HG03045 (cell line): Measurements from ENCODE around the gene JSRP1.
A peak's percentile ranks its signal among the peaks of the same experiment; 100 is the strongest.
"Not testable (repeated sequence)": the region's sequence is repeated elsewhere in the genome, so short reads cannot be mapped to it uniquely, and the experiment has no call there.

Experiments used
- ATAC-seq: cut with Tn5 transposase; IDR thresholded peaks from one replicate; pipeline ENCODE4 v1.9.1; 2021; ENCODE audit warnings: mild to moderate bottlenecking, moderate library complexity; ENCODE audit not compliant: unreplicated experiment

JSRP1 gene

DNA sequence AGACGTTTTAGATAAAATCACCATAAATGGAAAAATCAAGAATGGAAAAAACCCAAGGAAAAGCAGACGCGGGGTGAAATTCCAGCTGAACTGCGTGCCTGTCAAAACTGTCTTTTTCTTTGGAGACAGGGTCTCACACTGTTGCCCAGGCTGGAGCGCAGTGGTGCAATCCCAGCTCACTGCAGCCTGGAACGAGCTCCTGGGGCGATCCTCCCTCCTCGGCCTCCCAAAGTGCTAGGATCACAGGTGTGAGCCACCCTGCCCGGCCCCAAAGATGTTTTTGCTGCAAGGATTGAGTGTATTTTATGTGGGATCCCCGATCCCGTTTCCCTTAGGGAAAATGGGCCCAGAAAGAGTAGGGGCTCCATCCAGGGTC, 26.6 kb upstream of the JSRP1 start:
- no peak for ATAC-seq

DNA sequence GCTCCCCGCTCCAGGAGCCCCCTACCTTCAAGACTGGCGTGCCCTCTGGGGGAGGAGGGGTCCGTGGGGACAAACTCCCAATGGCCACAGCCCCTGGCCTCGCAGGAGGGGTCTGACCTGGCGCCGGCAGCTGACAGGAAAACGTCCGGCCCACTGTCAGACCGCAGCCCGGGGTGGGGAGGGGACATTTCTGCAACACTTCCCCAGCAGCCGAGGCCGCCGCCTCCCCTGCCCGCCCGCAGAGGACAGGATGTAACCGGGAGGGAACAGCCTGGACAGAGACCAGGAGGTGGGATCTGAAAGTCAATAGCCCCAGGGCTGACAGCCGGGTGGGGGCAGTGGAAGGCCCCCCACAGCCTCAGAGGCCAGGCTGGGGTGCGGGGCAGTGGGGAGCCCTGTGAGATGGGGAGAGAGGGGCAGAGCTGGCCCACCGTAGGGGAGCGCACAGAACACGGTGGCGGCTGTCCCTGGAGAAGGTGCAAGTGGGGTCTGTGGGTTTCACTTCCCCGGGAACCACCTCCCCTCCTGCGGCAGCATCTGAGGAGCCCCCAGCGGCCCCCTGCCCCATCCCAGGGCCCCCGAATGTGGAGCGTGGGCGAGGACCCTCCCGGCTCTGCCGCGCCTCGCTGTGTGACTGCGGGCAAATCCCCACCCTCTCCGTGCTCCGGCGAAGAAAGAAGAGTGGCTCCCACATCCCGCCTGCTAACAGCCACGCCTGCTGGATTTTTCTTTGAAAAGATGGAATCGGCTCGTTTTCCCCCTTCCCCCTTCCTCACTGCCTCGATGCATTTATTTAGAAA, 26.0 kb upstream of the JSRP1 start, which contains the start of gene PEAK3:
Gene PEAK3 (minus strand): TSS at position 114 of the 800 bp plus-strand sequence. CDS start 1,244 bp downstream, outside the sequence.
- no peak for ATAC-seq

DNA sequence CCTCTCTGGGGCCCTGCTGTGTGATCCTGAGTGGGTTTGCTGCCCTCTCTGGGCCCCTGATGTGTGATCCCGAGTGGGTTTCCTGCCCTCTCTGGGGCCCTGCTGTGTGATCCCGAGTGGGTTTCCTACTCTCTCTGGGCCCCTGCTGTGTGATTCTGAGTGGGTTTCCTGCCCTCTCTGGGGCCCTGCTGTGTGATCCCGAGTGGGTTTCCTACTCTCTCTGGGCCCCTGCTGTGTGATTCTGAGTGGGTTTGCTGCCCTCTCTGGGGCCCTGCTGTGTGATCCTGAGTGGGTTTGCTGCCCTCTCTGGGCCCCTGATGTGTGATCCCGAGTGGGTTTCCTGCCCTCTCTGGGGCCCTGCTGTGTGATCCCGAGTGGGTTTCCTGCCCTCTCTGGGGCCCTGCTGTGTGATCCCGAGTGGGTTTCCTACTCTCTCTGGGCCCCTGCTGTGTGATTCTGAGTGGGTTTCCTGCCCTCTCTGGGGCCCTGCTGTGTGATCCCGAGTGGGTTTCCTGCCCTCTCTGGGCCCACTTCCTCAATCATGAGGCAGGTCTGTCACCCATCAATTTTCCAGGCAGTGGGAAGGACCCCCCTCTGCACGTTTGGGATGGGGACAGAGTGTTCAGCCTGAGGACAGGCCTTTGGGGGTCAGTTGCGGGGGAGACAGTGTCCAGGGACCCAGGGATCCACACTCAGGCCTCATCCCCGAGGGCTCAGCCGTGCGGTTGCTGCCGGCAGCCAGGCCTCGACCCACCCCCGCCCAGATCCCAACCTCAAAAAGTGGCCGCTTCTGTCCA, 25.2 kb upstream of the JSRP1 start:
- ATAC-seq: not testable (repeated sequence)

DNA sequence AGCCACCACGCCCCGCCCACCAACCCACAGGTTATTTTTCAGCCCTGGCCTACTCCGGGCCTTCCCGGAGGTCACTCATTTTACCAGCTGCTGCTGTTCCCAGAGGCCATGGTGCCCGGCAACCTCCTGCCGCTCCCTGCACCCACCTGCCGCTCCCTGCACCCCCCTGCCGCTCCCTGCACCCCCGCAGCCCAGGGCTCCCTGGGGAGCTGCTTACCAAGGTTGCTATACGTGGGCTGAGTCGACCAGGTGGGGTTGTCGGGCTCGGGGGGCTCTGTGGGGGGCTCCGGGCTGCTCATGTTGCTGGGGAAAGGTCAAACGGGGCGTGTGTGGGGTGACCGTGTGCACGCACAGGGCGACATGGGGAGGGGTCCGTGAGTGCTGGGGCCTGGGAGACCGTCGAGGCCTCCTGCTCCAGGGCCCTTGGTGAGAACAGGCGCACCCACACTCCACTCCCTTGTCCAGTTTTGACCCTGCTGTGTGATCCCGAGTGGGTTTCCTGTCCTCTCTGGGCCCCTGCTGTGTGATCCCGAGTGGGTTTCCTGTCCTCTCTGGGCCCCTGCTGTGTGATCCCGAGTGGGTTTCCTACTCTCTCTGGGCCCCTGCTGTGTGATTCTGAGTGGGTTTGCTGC, 24.5 kb upstream of the JSRP1 start:
- no peak for ATAC-seq

DNA sequence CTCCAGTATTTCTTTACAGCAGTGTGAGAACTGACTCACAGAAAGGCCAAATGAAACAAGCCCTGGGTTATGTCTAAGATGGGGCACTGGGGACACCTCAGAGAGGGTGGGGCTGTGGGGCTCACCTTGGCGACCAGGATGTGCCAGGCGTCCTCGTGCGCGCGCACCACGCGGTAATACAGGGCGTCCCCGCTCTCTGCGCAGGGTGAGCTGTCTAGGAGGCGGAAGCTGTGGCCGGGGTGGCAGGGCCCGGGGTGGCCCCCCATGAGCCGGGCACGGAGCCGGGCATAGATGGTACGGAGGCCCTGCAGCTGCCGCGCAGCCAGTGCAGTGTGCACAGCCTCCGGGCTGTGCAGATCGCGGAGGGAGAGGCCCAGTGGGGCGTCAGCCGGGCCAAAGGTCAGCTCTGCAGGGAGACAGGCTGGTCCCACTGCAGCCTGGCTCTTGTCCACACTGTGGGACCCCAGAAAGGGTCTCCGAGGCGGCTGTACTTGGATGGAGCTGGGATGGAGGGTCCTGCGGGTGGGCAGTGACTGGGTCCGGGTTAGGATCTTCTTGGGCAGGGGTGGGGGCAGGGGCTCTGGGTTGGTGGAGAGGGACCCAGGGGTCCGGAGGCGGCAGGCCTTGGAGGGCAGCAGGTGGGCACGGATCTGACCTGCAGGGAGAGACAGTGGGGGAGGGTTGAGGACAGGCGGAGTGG, 22.4 kb upstream of the JSRP1 start:
- ATAC-seq: no peak

DNA sequence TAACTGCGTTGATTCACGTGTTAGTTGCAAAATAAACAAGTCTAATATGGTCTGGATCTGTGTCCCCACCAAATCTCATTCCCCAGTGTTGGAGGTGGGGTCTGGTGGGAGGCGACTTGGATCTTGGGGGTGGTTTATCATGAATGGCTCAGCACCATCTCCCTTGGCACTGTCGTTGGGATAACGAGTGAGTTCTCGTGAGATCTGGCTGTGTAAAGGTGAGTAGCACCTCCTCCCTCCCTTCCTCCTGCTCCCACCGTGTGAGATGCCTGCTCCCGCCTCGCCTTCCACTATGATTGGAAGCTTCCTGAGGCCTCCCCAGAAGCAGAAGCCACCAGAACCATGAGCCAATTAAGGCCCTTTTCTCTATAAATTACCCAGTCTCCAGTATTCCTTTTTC, 20.9 kb upstream of the JSRP1 start:
- no peak for ATAC-seq

DNA sequence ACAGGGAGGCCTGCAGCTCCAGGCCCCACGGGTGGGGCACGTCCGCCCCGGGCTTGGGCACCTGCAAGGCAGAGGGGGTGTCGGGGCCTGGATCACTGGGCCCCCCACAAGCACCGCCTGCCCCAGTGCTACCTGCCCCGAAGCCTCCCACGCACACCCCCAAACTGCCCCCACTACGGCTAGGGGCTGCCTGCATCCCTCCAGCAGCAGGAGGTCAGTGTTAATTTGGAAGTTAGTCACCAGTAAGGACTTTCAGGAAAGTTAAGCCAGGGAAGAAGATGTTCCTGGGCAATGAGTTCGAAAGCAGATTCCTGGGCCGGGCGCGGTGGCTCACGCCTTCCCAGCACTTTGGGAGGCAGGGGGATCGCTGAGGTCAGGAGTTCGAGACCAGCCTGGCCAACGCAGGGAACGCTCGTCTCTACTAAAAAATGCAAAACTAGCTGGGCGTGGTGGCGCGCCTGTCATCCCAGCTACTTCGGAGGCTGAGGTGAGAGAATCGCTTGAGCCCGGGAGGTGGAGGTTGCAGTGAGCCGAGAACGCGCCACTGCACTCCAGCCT, 20.3 kb upstream of the JSRP1 start:
- ATAC-seq: no peak

DNA sequence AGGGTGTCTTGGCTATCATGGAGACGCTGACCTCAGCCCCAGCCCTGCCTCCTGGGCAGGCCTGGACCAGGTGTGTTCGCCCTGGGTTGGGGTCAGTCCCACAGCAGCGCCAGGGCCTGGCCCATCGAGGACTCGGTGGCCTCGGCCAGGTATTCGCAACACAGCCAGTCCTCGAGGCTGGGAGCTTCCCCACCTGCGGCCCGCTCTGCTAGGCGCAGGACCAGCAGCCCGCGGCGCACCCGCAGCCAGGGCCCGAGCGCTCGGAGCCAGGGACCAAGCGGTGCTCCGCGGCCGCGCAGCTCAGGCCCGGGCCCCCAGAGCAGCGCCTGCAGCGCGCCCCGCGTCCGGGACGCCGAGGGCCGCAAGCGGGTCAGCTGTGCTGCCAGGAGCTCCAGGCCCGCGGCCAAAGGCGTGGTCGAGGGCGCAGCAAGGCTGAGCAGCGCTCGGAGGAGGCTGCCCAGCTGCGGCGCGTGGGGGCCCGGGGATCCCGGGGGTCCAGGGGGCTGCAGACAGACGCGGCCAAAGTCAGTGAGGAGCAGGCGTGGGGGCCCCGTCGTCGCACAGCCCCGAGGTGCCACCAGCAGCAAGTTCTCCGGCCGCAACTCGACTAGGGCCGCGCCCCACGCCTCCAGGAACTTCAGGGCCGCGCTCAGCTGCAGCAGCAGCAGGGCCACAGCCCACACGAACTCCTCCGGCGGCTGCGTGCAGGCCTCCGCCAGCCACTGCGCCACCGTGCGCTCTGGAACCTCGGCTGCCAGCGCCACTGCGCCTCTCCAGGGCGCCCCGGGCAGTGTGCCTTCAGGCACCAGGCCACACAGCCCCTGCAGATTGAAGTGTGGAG, 19.6 kb upstream of the JSRP1 start:
- ATAC-seq: no peak

DNA sequence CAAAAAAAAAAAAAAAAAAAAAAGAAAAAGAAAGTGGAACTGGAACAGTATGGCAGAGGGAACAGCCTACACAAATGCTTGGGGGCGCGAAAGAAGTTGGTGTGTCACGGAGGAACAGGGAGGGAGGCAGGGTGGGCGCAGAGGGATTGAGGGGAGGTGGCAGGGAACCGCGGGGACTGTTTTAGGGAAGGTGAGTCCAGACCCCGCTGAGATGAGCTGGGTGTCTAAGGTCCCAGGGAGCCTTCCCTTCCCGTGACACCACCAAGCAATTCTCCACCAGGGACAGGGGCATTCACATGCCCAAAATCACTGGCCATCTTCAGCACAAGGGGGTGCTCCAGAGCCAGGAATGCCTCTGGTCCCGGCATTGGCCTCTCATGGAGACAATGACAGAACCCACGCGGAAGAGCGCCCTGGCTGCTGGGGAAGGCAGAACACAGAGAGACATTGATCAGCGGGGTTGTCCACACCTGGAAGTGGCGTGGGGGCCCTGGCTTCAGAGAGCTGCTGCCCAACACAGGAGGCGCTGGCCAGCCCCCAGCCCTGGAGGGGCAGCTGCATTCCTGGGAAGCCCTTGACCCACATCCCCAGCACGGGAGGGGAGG, 18.8 kb upstream of the JSRP1 start:
- no peak for ATAC-seq

DNA sequence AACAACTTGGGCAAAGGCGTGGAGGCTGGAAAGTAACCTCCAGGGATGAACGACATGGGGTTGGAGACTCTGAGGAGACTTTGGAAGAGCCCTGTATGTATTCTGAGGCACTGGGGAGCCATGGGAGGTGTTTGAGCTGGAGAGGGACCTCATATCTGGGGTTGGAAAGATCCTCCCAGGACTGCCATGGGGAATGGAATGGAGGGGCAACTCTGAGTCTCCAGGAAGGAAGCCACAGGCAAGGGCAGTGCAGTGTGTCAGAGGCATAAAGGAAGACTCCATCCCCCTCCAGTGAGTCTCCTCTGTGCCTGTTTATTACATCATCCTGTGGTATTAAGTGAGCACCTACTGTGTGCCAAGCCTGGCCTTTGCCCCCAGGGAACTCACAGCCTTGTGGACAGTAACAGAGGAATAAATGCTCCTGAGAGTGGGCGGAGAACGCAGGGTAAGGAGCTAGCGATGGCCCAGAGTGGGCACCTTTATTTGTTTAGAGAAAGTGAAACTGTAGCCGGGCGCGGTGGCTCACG, 18.0 kb upstream of the JSRP1 start:
- ATAC-seq: no peak

DNA sequence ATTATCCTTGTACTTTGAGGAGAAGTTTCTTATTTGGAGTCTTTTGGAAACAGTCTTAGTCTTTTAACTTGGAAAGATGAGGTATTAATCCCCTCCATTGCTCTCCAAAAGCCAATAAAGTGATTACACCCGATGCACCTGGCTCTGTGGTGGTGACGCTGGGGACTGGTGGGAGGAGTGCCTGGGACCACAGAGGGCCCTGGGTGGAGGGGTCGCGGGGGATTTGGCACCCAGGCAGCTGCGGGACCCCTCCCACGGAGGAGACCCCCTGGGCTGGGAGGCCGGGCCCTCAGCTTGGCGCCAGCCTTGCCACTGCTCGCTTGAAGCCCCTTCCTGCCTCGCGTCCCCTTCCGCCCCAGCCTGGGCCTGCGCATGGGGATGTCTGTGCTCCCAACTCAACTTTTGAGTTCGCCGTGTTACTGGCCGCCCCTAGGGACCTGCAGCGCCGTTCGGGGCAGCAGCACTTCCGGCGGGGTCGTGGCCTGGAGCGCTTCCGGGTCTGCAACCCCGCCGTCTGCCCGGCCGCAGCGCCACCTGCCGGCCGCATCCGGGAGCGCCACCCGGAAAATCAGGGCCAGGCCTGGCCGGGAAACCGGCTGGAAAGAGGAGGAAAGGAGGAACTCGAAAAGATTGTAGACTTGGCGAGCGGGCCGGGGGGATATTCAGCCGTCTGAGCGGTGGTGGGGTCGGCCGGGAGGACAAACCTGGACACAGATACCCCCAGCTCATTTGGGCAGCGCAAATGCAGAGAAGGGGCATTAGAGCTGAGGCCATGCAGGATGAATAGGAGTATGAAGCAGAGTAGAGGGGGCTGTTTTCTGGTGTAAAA, 17.4 kb upstream of the JSRP1 start:
- ATAC-seq: no peak

DNA sequence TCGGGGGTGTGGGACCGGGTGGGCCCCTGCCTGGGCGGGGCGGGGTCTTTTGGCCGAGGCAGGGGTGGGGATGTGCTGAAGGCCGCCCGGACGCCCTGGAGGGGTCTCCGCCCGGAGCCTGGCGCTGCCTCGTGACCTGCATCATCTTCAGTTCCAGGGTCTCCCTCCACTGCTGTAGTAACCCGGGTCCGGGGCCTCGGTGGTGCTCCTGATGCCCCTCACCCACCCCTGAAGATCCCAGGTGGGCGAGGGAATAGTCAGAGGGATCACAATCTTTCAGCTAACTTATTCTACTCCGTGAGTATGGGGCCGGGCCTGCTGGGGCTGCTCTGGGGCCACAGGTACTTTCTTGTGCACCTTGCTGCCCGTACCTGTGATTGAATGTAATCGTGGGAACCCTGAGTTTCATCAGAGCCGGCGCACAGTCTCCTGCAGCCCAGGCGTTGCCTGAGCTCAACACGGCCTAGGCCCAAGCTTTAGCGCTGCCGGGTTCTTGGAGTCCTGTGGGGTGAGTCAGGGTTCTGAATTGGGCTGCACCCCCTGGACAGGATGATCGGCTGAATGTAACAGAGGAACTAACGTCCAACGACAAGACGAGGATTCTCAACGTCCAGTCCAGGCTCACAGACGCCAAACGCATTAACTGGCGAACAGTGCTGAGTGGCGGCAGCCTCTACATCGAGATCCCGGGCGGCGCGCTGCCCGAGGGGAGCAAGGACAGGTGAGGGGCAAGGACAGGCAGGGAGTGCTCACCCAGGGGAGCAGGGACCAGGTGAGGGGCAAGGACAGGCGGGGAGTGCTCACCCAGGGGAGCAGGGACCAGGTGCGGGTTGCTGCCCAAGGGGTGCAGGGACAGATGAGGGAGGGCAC, 15.3 kb upstream of the JSRP1 start:
- no peak for ATAC-seq

DNA sequence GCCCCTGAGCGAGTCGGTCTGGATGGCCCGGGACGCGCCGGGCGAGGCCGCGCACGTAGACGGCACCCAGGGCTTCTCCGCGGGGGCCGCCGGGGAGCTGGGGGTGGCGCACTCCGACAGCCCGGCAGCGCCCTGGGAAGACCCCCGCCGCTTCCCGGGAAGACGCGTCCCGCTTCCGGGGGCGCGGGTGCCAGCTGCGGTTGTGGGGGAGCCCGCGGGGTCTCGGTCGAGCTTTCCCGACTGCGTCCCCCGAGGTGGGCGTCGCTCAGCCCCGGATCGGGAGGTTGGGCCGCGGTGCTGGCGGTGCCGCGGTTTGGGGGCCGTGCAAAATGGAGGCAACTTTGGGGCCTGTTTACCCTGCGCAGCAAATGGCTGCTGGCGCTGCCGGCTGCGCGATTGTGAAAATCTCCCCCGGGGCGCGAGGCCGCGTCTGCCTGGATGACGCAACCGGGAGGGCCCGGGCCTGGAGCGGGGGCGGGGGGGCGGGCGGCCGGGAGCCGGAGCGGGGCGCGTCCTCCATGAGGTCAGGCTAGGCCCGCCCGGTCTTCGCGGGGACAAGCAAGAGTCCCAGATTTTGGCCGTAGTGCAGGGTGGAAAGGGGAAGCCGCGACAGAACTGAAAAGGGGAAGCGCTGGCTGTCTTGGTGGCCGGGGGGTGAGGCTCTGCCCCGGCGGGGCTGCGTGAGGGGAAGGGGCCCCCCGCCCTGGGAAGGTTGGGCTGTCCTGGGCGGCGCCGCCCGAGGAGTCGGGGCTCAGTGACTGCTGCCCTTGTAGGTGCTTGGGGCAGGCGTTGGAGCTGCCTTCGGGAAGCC, 14.4 kb upstream of the JSRP1 start:
- ATAC-seq: no peak

DNA sequence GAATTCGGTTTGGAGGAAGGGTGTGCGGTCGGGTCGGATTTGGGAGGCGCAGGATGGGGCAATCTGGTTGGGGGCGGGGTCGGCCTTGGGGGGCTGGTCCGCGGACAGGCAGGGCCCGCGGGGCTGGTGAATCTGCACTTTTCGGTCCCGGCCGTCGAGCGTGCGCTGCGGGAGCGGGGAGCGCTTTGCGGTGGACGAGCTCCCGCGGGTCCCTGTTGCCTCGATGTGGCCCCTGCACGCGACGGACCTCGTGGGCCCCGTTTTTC, 13.9 kb upstream of the JSRP1 start:
- no peak for ATAC-seq

DNA sequence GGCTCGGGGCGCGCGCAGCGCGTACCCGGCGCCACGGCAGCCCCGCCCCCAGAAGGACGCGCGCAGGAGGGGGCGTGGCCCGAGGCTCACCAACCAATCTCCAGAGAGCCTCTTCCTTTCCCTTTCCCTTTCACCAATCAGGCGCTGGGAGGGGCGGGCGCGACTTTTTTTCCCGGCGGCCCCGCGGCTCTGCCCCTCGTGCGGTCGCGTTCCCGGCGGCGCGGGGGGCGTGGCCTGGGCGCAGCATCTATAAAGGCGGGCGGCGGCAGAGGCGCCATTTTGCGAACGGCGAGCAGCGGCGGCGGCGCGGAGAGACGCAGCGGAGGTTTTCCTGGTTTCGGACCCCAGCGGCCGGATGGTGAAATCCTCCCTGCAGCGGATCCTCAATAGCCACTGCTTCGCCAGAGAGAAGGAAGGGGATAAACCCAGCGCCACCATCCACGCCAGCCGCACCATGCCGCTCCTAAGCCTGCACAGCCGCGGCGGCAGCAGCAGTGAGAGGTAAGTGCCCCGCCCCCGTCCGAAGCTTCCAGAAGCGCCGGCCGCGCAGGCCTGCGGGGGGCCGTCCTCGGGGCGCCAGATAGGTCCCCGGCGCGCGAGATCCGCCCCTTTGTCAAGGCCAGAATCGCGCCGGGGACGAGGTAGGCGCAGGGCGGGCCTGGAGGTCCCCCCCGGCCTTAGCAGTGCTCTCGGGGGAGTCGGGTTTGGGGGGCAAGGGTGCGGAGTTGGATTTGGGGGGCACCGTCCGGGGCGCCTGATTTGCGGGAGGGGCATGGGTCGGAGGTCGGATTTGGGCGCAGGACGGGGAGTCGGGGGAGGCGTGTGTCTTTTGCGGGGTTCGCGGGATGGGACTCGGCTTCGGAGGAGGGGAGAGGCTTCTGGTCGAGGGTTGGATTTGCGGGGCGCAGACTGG, 13.3 kb upstream of the JSRP1 start:
- ATAC-seq: peak; percentile 57

DNA sequence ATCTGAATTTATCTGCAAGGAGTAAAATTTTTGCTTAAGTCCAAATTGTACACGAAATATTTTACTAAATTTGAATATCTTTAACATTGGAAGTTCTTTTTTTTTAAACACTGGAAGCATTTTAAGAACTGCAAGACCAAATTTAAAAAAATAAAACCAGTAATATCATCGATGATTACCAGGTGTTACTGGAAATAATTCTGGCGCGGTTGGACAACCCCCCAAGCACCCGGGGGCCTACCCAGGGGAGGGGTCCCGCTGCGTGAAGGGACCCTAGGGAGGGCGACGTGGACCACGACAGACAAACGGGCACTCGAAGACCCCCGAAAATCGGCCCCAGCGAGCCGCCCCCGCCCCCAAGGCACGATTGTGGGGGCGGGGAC, 12.6 kb upstream of the JSRP1 start:
- ATAC-seq: no peak
